Tibial artery (tissue), 4 donors: ENCODE data around the gene FMC1.
A peak's percentile ranks its signal among the peaks of the same experiment; 100 is the strongest.

ENCODE experiments used
- DNase-seq, 2 donors: peaks; one replicate each; pipeline ENCODE4 v3.0.0-alpha.2; 2019
- H3K27ac ChIP-seq, 2 donors: fragments of 200-600 bp; sonication (generic) in 1 of 2; 1 replicate in 1 of 2; 2 replicates in 1 of 2; pipeline ENCODE4 v1.5.1; 2018 to 2019; ENCODE audit warnings: mild to moderate bottlenecking in 1 of 2
- H3K27me3 ChIP-seq, 2 donors: fragments of 200-600 bp; sonication (generic) in 1 of 2; one replicate each; pipeline versions ENCODE4 v1.5.1 to v1.6.0; 2016 to 2019
- H3K36me3 ChIP-seq, 3 donors: fragments of 200-600 bp; sonication (generic) in 2 of 3; one replicate each; pipeline ENCODE4 v1.5.1; 2016 to 2019; ENCODE audit warnings: mild to moderate bottlenecking in 2 of 3
- H3K4me1 ChIP-seq, 4 donors: fragments of 200-600 bp; sonication (generic) in 2 of 4; 1 replicate in 3 of 4; 2 replicates in 1 of 4; pipeline ENCODE4 v1.5.1; 2016 to 2019
- H3K4me3 ChIP-seq, 2 donors: fragments of 200-600 bp; sonication (generic) in 1 of 2; 1 replicate in 1 of 2; 2 replicates in 1 of 2; pipeline ENCODE4 v1.5.1; 2018 to 2019; ENCODE audit warnings: mild to moderate bottlenecking in 2 of 2
- H3K9me3 ChIP-seq, 3 donors: fragments of 200-600 bp; sonication (generic) in 1 of 3; one replicate each; pipeline ENCODE4 v1.5.1; 2016 to 2019
- CTCF ChIP-seq, 2 experiments: fragments of 200-600 bp in 1 of 2; fragments of 450-650 bp in 1 of 2; IDR thresholded peaks; one replicate each; pipeline ENCODE4 v1.5.1; 2017 to 2019; ENCODE audit warnings: antibody characterized with exemption in 2 of 2, mild to moderate bottlenecking in 1 of 2, moderate library complexity in 1 of 2
- intact Hi-C: fragments of 100-400 bp; cut with DNase I; formaldehyde crosslinking; loops from one replicate; pipeline ENCODE4 v1.15.0; 2023; ENCODE audit warnings: low total_unique reads

Gene FMC1

DNA sequence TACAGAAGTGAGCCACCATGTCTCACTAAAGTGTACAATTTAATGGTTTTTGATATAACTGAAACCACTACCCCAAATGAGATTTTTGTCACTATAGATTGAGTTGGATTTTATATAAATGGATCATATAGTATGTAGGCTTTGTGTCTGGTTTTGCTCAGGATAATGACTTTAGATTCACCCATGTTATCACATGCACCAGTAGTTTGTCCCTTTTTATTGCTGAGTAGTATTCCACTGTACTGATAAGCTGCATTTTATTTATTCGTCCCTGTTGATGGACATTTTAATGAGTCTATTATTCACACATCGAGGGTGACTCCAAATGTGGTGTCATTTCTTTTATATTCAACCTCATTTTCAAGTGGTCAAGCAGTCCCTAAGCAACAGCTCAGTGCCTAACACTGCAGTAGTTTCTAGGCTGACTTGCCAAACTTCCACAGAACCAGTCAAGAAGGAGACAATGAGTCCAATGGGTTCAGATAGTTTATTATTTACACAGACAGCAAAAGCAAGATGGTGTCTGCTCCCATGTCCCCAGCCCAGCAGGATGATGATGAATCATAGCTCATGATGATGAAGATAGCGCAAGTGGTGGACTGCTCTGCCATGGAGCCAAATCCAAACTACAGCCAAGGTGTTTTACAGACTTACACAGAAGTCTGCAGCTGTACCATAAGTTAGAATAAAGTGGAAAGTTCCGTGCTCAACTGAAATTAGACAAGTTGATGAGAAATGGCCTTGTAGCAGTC, 6.6 kb upstream of the FMC1 start:
- Histone ChIP-seq H3K36me3 (no peaks in the 10 kb centered on the region), H3K9me3 (no peaks in the 10 kb centered on the region), H3K27ac (no peak overlapping the region), H3K4me3 (no peak overlapping the region), H3K4me1 (no peaks in the 10 kb centered on the region), H3K27me3 (no peaks in the 10 kb centered on the region)
- no peak for TF ChIP-seq CTCF (IDR thresholded peaks at IDR 0.05)
- DNase-seq: no peak
- intact Hi-C loops: loop anchor here (5.0 kb wide), 1 partner anchor 102 kb away; the partner anchor contains the start of gene UBN2

GRCh38 chr7:139339025-139339424, 2.1 kb upstream of the FMC1 start:
- Histone ChIP-seq H3K4me3 (no peak overlapping the region), H3K9me3 (peaks cover 0 to 4% (median 0%) of the 10 kb centered on the region in 3 donors), H3K27me3 (no peaks in the 10 kb centered on the region), H3K4me1 (peaks cover 0 to 13% (median 12%) of the 10 kb centered on the region in 4 donors), H3K36me3 (no peaks in the 10 kb centered on the region), H3K27ac (no peak overlapping the region)
- DNase-seq: no peak
- intact Hi-C loops: loop anchor here (5.0 kb wide), 1 partner anchor 107 kb away; the partner anchor contains the start of gene UBN2
- TF ChIP-seq CTCF (IDR thresholded peaks at IDR 0.05): no peak

DNA sequence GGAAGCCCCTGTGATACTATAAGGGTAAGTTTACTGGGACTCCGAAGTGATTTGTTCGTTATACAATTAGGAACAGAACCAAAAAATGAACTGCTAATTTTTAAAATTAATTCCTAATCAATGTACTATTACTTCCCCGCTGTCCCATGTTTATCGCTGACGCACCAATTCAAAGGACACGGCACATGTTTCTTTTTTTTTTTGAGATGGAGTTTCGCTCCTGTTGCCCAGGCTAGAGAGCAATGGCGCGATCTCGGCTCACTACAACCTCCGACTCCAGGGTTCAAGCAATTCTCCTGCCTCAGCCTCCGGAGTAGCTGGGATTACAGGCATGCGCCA, 1.5 kb upstream of the FMC1 start:
- peaks cover 0 to 4% (median 0%) of the 10 kb centered on the region in 3 donors for H3K9me3 ChIP-seq
- no peaks in the 10 kb centered on the region for H3K27me3 ChIP-seq
- H3K36me3 ChIP-seq: no peaks in the 10 kb centered on the region
- peak overlapping the region; percentile 72 to 88 for H3K4me3 ChIP-seq
- peaks cover 0 to 13% (median 12%) of the 10 kb centered on the region in 4 donors for H3K4me1 ChIP-seq
- no peak for DNase-seq
- peak overlapping the region; percentile 99 to 100 for H3K27ac ChIP-seq
- intact Hi-C loops: loop anchor here (2.0 to 5.0 kb wide), 2 partner anchors 19 to 107 kb away; partner anchors contain the start of genes LUC7L2 and UBN2
- TF ChIP-seq CTCF (IDR thresholded peaks at IDR 0.05): no peak

DNA sequence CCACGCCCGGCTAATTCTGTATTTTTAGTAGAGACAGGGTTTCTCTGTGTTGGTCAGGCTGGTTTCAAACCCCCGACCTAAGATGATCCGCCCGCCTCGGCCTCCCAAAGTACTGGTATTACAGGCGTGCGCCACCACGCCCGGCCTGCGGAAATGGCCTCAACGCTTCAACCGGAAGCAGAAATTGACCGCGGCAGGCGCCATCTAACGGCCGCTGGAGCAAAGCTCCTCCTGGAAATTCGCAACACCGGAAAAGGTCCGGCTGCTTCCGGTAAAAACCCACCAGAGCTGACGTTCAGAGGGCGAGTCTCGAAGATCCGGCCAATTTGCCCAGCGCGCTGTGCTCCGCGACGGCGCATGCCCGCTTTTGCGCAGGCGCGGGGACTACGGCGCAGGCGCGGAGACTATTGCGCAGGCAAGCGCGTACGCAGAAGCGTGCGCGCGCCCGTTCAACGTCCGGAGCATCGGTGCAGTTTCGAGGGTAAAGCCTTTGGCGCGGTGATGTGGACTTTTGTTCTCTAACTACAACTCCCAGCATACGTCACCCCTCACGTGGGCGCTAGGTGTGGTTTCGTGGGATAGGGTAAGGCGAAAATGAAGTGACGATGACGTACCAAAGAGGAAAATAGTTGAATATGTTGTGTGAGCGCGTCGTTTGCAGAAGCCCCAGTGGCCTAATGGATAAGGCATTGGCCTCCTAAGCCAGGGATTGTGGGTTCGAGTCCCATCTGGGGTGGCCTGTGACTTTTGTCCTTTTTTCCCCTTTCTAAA, 915 bp upstream of the FMC1 start:
- peaks cover 0 to 4% (median 0%) of the 10 kb centered on the region in 3 donors for H3K9me3 ChIP-seq
- H3K27me3 ChIP-seq: no peaks in the 10 kb centered on the region
- H3K4me1 ChIP-seq: peaks cover 0 to 13% (median 12%) of the 10 kb centered on the region in 4 donors
- intact Hi-C loops: loop anchor here (2.0 kb wide), 1 partner anchor 19 kb away; the partner anchor contains the start of gene LUC7L2
- peak; percentile 44 to 66 for TF ChIP-seq CTCF (IDR thresholded peaks at IDR 0.05)
- H3K27ac ChIP-seq: peak overlapping the region; percentile 99 to 100
- H3K36me3 ChIP-seq: no peaks in the 10 kb centered on the region
- peak overlapping the region; percentile 72 to 88 for H3K4me3 ChIP-seq
- peak; percentile 100 for DNase-seq

- TF ChIP-seq CTCF (IDR thresholded peaks at IDR 0.05): no peak
- Histone ChIP-seq H3K27ac (peak overlapping the region; percentile 99 to 100), H3K36me3 (peaks cover 0 to 4% (median under 1%) of the 10 kb centered on the region in 3 donors), H3K4me1 (peaks cover 0 to 13% (median 12%) of the 10 kb centered on the region in 4 donors), H3K9me3 (peaks cover 0 to 4% (median 0%) of the 10 kb centered on the region in 3 donors), H3K27me3 (no peaks in the 10 kb centered on the region), H3K4me3 (peak overlapping the region; percentile 72 to 88)
- intact Hi-C loops: loop anchor here (2.0 kb wide), 1 partner anchor 18 kb away; the partner anchor contains the start of gene LUC7L2
- DNase-seq: no peak
Measured at GRCh38 chr7:139340808-139341057, 404 bp upstream of the FMC1 start.
